ENCODE results near the gene MACROD2. TPM values are rescaled to one million over a fixed set of nuclear protein-coding genes. Genes with fewer than 3 reads are reported as not detected.

Gene MACROD2
- total and polyA plus RNA-seq, 4 donors = 0.66 to 10.5 (median 3.3) TPM

- Histone ChIP-seq H3K36me3 (ENCODE audit: control insufficient read depth in 4 of 4, insufficient read depth in 3 of 4, low read depth in 1 of 4, low read length in 3 of 4) (no peaks in the 10 kb centered on the region), H3K9me3 (ENCODE audit: control insufficient read depth in 4 of 4, low read length in 3 of 4) (no peaks in the 10 kb centered on the region), H3K4me1 (ENCODE audit: control insufficient read depth in 4 of 4, insufficient read depth in 4 of 4, low read length in 3 of 4) (no peaks in the 10 kb centered on the region), H3K9ac (ENCODE audit: low read depth in 1 of 2, low read length in 2 of 2) (no peak overlapping the region), H3K27ac (ENCODE audit: low read depth in 1 of 2, low read length in 2 of 2) (no peak overlapping the region), H3K27me3 (ENCODE audit: control insufficient read depth in 4 of 4, insufficient read depth in 4 of 4, low read length in 3 of 4) (no peaks in the 10 kb centered on the region), H3K4me3 (ENCODE audit: low read depth in 1 of 3, low read length in 3 of 3) (no peak overlapping the region)
- no peak for DNase-seq (ENCODE audit: low spot score)
- no peak for TF ChIP-seq HNF4G (IDR thresholded peaks at IDR 0.05)
- TF ChIP-seq HNF4A (conservative IDR thresholded peaks at IDR 0.05) = no peak
- TF ChIP-seq SP1 (IDR thresholded peaks at IDR 0.05) = no peak
- TF ChIP-seq FOXA2 (IDR thresholded peaks at IDR 0.05) = no peak
- TF ChIP-seq NR2F2 (IDR thresholded peaks at IDR 0.05) = no peak
- no peak for TF ChIP-seq EGR1 (IDR thresholded peaks at IDR 0.05; ENCODE audit: low read depth in 2 of 2)
- TF ChIP-seq ATF3 (IDR thresholded peaks at IDR 0.05) = no peak
- no peak for TF ChIP-seq YY1 (IDR thresholded peaks at IDR 0.05)
- no peak for TF ChIP-seq MAX (IDR thresholded peaks at IDR 0.05)
- no peak for TF ChIP-seq REST (IDR thresholded peaks at IDR 0.05)
- 22% methylated on average over 7 of the region's 7 CpGs for WGBS
Observed at GRCh38 chr20:14919501-14920081, 924.3 kb downstream of the MACROD2 start.

- no peak for DNase-seq (ENCODE audit: low spot score)
- Histone ChIP-seq H3K4me1 (ENCODE audit: control insufficient read depth in 4 of 4, insufficient read depth in 4 of 4, low read length in 3 of 4) (no peaks in the 10 kb centered on the region), H3K9ac (ENCODE audit: low read depth in 1 of 2, low read length in 2 of 2) (no peak overlapping the region), H3K36me3 (ENCODE audit: control insufficient read depth in 4 of 4, insufficient read depth in 3 of 4, low read depth in 1 of 4, low read length in 3 of 4) (no peaks in the 10 kb centered on the region), H3K27me3 (ENCODE audit: control insufficient read depth in 4 of 4, insufficient read depth in 4 of 4, low read length in 3 of 4) (no peaks in the 10 kb centered on the region), H3K4me3 (ENCODE audit: low read depth in 1 of 3, low read length in 3 of 3) (no peak overlapping the region), H3K27ac (ENCODE audit: low read depth in 1 of 2, low read length in 2 of 2) (no peak overlapping the region), H3K9me3 (ENCODE audit: control insufficient read depth in 4 of 4, low read length in 3 of 4) (no peaks in the 10 kb centered on the region)
- TF ChIP-seq HNF4G (IDR thresholded peaks at IDR 0.05) (no peak), TAF1 (conservative IDR thresholded peaks at IDR 0.05) (no peak), HNF4A (conservative IDR thresholded peaks at IDR 0.05) (no peak), GABPA (IDR thresholded peaks at IDR 0.05 in 1 of 2, conservative IDR thresholded peaks at IDR 0.05 in 1 of 2) (no peak), SP1 (IDR thresholded peaks at IDR 0.05) (no peak), REST (IDR thresholded peaks at IDR 0.05) (no peak), MAX (IDR thresholded peaks at IDR 0.05) (no peak), EGR1 (IDR thresholded peaks at IDR 0.05; ENCODE audit: low read depth in 2 of 2) (no peak), JUND (IDR thresholded peaks at IDR 0.05) (no peak), NR2F2 (IDR thresholded peaks at IDR 0.05) (no peak)
- 88% methylated on average over 1 of the region's 1 CpG for WGBS
Observed at GRCh38 chr20:14921513-14921912, 926.2 kb downstream of the MACROD2 start.

Measured in liver (tissue), 9 donors.